CD4-positive, alpha-beta T cell treated with Interleukin-17A for 4 hours (primary cell): ENCODE results near the gene MRPL48.
"Not testable (repeated sequence)": the region's sequence is repeated elsewhere in the genome, so short reads cannot be mapped to it uniquely, and the experiment has no call there.

Experiments used
- DNase-seq: peaks from one replicate; pipeline ENCODE4 v3.0.0-alpha.2; 2020; ENCODE audit warnings: mixed read lengths

MRPL48 gene

DNA sequence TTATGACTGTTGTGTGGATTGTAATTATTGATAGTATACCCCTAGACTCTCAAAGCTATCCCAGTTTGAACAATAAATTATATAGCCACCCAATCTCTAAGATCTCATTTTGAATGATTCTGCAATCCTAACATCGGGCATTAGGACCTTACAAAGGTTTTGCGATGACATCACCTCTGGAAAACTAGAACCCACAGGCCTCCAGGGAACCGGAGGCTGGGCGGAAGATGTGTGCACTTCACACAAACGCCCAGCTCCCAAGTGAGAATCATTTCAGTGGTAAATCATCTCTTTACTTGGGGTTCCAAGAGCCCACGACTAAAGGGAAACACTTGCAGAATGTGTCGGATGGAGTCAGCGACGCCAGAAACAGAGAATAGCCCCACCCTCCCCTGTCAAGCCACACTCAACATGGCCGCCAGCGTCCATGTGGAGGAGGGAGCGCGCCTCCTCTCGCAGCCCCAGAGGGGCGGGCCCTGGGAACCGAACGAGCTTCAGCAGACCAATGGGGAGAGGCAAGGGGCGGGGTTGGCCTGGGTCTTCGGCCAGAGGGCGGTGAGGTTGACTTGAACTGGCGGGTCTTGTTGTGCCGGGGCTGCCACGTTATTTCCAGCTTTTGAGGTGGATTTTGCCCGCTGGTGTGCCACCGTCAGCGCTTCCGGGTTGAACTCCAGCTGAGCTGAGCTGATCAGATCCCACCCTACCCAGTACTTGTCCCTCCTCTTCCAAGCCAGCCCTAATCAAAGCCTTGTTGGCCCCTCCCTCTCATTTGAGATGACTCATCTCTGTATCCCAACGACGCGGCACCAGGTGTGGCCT, 8.4 kb upstream of the MRPL48 start:
- DNase-seq = peak; percentile 98

- no peak for DNase-seq
Observed at GRCh38 chr11:73781303-73781702, 6.4 kb upstream of the MRPL48 start.

DNA sequence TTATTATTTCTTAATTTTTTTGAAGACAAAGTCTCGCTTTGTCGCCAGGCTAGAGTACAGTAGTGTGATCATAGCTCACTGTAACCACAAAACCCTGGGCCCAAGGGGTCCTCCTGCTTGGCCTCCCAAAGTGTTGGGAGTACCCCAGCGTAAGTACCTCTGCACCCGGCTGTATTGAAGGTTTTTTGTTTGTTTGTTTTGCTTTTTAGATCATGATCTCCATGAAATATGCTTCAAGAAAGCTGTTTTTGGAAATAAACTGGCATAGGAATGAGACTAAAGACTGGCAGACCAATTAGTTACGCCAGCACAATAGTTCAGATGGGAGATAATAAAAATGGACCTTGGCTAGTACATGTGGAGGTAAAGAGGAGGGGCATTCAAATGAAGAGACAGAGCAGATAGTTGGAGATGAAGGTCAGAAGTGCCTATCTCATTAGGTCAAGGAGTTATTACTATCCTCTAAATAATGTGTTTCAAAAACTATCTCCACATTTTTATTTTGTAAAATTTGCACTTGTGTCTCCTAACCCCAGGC, 4.1 kb upstream of the MRPL48 start:
- no peak for DNase-seq

GRCh38 chr11:73784080-73784634, 3.5 kb upstream of the MRPL48 start:
- DNase-seq = no peak

DNA sequence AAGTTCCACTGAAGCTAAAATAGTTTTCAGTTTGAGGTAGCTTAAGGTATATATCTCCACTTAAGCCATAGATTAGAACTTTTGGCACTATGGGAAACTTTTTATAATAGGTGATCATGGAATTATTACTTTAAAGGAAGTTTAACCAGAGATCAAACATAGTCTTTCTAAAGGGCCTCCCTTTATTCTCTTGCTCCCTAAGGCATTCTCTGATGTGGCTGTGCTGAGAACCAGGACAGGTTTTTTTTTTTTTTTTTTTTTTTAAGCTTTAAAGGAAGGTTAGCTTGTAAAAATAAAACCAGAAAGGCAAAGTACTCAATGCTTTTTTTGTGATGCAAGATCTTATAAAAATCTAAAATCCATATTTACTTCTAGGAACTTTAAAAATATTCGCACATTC, 2.9 kb upstream of the MRPL48 start:
- DNase-seq = no peak

DNA sequence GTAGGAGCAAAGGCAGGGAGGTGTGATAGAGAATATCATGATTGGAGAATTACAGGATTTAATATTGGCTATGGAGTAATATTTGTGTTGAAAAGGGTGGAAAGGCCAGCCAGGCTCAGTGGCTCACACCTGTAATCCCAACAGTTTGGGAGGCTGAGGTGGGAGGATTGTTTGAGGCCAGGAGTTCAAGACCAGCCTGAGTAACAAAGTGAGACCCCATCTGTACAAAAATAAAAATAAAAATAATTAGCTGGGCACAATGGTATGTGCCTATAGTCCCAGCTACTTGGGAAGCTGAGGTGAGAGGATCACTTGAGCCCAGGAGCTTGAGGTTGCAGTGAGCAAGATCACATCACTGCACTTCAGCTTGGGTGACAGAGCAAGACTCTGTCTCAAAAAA, 2.2 kb upstream of the MRPL48 start:
- not testable (repeated sequence) for DNase-seq

GRCh38 chr11:73787051-73787642, 527 bp upstream of the MRPL48 start:
- DNase-seq = no peak

- DNase-seq = no peak
Observed at GRCh38 chr11:73789279-73789670, 1.6 kb downstream of the MRPL48 start.

GRCh38 chr11:73792584-73792983, 4.9 kb downstream of the MRPL48 start:
- no peak for DNase-seq

DNA sequence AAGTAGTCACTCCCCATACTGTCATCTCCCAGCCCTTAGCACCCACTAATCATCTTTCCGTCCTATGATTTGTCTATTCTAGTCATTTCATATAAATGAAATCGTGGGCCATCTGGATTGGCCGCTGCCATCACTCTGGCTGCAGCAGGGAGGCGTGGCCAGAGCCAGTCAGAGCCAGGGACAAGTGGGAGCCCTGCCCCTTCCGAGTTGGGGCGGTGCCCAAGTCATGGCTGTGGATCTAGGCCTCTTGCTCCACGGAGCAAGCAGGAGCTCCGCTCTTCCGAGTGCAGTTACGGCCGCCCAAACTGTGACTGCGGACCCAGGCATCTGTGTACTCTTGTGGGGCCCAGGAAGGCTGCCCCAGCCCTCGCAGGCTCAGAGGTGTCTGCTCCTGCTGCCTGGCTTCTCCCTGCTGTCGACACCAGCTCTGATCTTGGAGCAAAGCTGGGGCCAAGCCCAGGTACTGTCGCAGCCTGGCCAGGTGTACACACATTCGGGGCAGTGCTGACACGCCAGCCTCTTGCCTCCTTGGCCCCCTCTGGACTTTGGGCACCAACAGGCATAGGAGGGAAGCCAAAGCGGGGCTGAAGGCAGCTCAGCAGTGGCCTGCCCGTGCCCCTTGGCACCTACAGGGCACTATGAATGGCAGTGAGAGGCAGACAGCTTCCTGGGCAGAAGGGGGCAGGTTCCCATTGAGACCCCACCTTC, 8.4 kb downstream of the MRPL48 start:
- no peak for DNase-seq

DNA sequence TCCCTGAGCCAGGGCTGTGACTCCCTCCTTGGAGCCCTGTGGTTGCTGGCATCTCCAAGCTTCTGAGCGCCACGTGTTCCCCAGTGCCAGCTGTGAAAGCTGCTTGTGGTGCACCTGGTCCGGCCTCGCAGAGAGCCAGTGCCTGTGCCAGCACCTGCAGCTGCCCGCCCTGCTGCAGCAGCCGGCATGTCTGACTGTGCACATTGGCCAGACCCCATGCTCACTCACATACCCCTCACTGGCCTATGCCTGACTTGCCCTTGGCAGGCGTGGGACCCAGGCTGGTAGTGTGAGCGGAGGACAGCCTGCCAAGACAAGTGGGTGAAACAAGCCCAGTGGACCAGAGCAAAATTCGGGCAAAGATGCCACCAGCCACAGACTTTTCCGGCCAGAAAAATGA, 9.8 kb downstream of the MRPL48 start:
- no peak for DNase-seq

DNA sequence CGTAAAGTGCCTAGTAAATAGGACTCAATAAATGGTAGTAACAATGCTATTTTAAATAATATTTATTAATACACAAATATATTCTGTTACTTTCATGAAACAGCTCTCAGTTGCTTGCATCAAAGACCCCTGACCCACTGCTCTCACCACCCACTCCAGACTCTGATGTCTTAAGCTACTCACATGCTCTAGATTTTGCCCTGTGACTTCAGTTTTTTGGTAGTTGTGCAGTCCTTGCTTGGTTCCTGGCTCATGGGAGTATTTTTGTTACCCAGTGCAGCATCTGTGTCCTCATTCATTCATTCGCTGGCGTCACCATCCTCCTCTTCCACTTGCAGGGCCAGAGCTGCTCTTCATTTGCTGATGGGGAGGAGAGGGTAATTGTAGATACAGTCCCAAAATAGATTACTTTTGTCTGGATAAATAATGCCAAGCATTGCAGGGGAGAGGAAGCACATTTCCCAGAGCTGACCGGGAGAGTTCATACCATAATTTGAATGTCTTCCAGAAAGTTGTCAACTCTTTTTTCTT, 12.7 kb downstream of the MRPL48 start:
- no peak for DNase-seq

- no peak for DNase-seq
Observed at GRCh38 chr11:73801136-73801535, 13.5 kb downstream of the MRPL48 start.

GRCh38 chr11:73804712-73805111, 17.0 kb downstream of the MRPL48 start:
- DNase-seq = no peak

DNA sequence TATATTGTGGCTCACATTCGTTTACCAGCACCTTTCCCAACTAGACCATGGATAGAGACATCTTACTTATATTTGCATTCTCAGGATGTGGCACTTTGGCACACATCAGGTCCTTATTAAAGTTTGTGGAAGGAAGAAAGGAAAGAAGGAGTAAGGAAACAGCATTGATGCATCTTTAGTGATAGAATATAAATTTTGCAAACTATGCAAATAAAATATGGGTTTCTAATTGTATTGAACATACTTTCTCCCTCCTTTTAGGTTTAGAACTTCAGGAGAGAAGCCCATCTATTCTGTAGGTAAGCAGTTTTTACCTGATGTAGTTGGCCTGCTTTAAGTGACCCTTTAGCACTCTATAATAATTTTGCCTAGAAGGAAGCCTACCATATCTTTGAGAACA, 20.4 kb downstream of the MRPL48 start:
- no peak for DNase-seq

GRCh38 chr11:73810637-73811036, 23.0 kb downstream of the MRPL48 start:
- no peak for DNase-seq

- DNase-seq = no peak
Observed at GRCh38 chr11:73812234-73812633, 24.6 kb downstream of the MRPL48 start.

- no peak for DNase-seq
Observed at GRCh38 chr11:73814812-73815211, 27.1 kb downstream of the MRPL48 start.

GRCh38 chr11:73818846-73819245, 31.2 kb downstream of the MRPL48 start:
- no peak for DNase-seq

DNA sequence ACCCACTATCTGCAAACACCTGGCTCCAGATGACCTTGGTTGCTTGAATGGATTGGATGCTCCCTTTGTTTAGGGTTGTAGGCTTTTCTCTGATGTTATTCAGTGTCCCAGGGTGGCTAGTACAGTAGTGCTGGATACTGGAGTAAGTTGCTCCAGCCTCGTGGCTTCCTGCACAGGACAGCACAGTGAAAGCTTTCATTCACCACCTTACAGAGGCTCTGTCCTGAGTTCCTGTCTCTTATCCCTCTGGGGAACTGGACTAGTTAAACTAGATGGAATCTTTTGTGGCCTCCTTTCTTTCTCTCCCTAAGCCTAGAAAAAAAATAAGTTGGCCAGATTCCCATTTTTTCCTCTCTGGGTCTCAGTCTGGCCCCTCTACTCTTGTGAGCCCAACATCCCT, 42.6 kb downstream of the MRPL48 start:
- DNase-seq = no peak

- DNase-seq = no peak
Observed at GRCh38 chr11:73833067-73833466, 45.4 kb downstream of the MRPL48 start.

GRCh38 chr11:73838443-73839122, 50.9 kb downstream of the MRPL48 start:
- no peak for DNase-seq

- DNase-seq = no peak
Observed at GRCh38 chr11:73839123-73839457, 51.4 kb downstream of the MRPL48 start.
